Measurements from ENCODE around the gene SCP2D1. TPM values are rescaled to one million over a fixed set of nuclear protein-coding genes. Genes with fewer than 3 reads are reported as not detected.

The SCP2D1 gene
- total RNA-seq, 1 experiment from 2014 or later = not detected

DNA sequence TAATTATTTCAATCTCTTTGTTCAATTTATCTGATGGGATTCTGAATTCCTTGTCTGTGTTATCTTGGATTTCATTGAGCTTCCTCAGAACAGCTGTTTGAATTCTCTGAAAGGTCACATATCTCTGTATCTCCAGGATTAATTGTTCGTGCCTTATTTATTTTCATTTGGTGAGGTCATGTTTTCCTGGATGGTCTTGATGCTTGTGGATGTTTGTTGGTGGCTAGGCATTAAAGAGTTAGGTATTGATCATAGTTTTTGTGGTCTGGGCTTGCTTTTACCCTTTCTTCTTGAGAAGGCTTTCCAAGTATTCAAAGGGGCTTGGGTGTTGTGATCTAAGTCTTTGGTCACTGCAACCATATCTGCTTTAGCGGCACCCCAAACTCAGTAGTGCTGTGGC, 39.4 kb upstream of the SCP2D1 start:
- no TSS peak for BruUV-seq (replicated peaks)
- Histone ChIP-seq H3K27ac (ENCODE audit: low read depth, low read length, poor library complexity, severe bottlenecking) (no peak overlapping the region), H3K4me1 (ENCODE audit: insufficient read depth, low read length, poor library complexity, severe bottlenecking) (no peaks in the 10 kb centered on the region), H3K4me3 (ENCODE audit: low read depth, low read length, poor library complexity, severe bottlenecking) (no peak overlapping the region), H3K9me3 (ENCODE audit: low read depth, low read length, poor library complexity, severe bottlenecking) (no peaks in the 10 kb centered on the region), H3K27me3 (replicated peaks; ENCODE audit: insufficient read depth, low read depth, low read length, poor library complexity) (peaks cover 25% of the 10 kb centered on the region), H3K36me3 (ENCODE audit: insufficient read depth, low read length, poor library complexity, severe bottlenecking) (no peaks in the 10 kb centered on the region)
- intact Hi-C loops (cut with micrococcal nuclease; ENCODE audit: unreplicated experiment) = no loop called here
- POLR2A ChIA-PET (ENCODE audit: low non-redundant PET) = no interaction called here
- no peak for DNase-seq (ENCODE audit: low spot score)
- no peak for TF ChIP-seq CTCF (conservative IDR thresholded peaks at IDR 0.05; ENCODE audit: low read depth, low read length)
- no peak for TF ChIP-seq EZH2 (IDR thresholded peaks at IDR 0.05; ENCODE audit: borderline replicate concordance, low read depth, low read length, poor library complexity, severe bottlenecking)
- CTCF ChIA-PET = no interaction called here

DNA sequence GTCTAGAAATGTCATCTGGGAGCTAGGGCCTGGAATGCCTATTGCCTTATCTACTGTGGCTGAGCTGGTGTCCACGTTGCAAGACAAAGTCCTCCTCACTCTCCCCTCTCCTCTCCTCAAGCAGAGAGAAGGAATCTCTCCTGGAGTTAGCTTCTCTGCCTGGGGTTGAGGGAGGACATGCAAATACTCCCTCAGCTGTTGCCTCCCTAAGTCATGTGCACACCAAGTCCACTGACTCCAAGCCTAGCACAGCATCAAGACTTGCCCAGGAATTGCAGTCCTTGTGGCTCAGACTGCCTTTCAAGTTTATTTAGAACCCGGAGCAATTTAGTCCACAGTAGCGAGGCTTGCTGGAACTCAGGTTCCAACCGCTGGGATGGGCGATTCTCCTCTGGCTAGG, 38.0 kb upstream of the SCP2D1 start:
- ChIA-PET POLR2A (ENCODE audit: low non-redundant PET) (interaction anchor here (0.5 kb wide), 1 partner anchor 655 kb away, joined by 5 read pairs; no protein-coding TSS in a partner anchor), CTCF (interaction anchor here (0.6 kb wide), 1 partner anchor 32 kb away, joined by 4 read pairs; no protein-coding TSS in a partner anchor)
- intact Hi-C loops (cut with micrococcal nuclease; ENCODE audit: unreplicated experiment) = no loop called here
- Histone ChIP-seq H3K27ac (ENCODE audit: low read depth, low read length, poor library complexity, severe bottlenecking) (no peak overlapping the region), H3K27me3 (replicated peaks; ENCODE audit: insufficient read depth, low read depth, low read length, poor library complexity) (peaks cover 30% of the 10 kb centered on the region), H3K4me3 (ENCODE audit: low read depth, low read length, poor library complexity, severe bottlenecking) (no peak overlapping the region), H3K4me1 (ENCODE audit: insufficient read depth, low read length, poor library complexity, severe bottlenecking) (no peaks in the 10 kb centered on the region), H3K9me3 (ENCODE audit: low read depth, low read length, poor library complexity, severe bottlenecking) (no peaks in the 10 kb centered on the region), H3K36me3 (ENCODE audit: insufficient read depth, low read length, poor library complexity, severe bottlenecking) (no peaks in the 10 kb centered on the region)
- no peak for DNase-seq (ENCODE audit: low spot score)
- BruUV-seq (replicated peaks) = no TSS peak
- TF ChIP-seq CTCF (conservative IDR thresholded peaks at IDR 0.05; ENCODE audit: low read depth, low read length) (no peak), EZH2 (IDR thresholded peaks at IDR 0.05; ENCODE audit: borderline replicate concordance, low read depth, low read length, poor library complexity, severe bottlenecking) (no peak)

- H3K36me3 ChIP-seq (ENCODE audit: insufficient read depth, low read length, poor library complexity, severe bottlenecking) = no peaks in the 10 kb centered on the region
- CTCF ChIA-PET = no interaction called here
- no peak for DNase-seq (ENCODE audit: low spot score)
- intact Hi-C loops (cut with micrococcal nuclease; ENCODE audit: unreplicated experiment) = no loop called here
- no peaks in the 10 kb centered on the region for H3K9me3 ChIP-seq (ENCODE audit: low read depth, low read length, poor library complexity, severe bottlenecking)
- H3K4me1 ChIP-seq (ENCODE audit: insufficient read depth, low read length, poor library complexity, severe bottlenecking) = no peaks in the 10 kb centered on the region
- TF ChIP-seq EZH2 (IDR thresholded peaks at IDR 0.05; ENCODE audit: borderline replicate concordance, low read depth, low read length, poor library complexity, severe bottlenecking) (no peak), CTCF (conservative IDR thresholded peaks at IDR 0.05; ENCODE audit: low read depth, low read length) (no peak)
- no TSS peak for BruUV-seq (replicated peaks)
- POLR2A ChIA-PET (ENCODE audit: low non-redundant PET) = no interaction called here
- no peak overlapping the region for H3K27ac ChIP-seq (ENCODE audit: low read depth, low read length, poor library complexity, severe bottlenecking)
- peaks cover 22% of the 10 kb centered on the region for H3K27me3 ChIP-seq (replicated peaks; ENCODE audit: insufficient read depth, low read depth, low read length, poor library complexity)
- H3K4me3 ChIP-seq (ENCODE audit: low read depth, low read length, poor library complexity, severe bottlenecking) = no peak overlapping the region
Measured at GRCh38 chr20:18778690-18779392, 34.7 kb upstream of the SCP2D1 start.
